Measurements from ENCODE around the gene RAD9A. TPM values are rescaled to one million over a fixed set of nuclear protein-coding genes. Genes with fewer than 3 reads are reported as not detected.

Gene RAD9A
- total RNA-seq, 2 donors from 2014 or later, result 6.2 to 6.5 TPM

DNA sequence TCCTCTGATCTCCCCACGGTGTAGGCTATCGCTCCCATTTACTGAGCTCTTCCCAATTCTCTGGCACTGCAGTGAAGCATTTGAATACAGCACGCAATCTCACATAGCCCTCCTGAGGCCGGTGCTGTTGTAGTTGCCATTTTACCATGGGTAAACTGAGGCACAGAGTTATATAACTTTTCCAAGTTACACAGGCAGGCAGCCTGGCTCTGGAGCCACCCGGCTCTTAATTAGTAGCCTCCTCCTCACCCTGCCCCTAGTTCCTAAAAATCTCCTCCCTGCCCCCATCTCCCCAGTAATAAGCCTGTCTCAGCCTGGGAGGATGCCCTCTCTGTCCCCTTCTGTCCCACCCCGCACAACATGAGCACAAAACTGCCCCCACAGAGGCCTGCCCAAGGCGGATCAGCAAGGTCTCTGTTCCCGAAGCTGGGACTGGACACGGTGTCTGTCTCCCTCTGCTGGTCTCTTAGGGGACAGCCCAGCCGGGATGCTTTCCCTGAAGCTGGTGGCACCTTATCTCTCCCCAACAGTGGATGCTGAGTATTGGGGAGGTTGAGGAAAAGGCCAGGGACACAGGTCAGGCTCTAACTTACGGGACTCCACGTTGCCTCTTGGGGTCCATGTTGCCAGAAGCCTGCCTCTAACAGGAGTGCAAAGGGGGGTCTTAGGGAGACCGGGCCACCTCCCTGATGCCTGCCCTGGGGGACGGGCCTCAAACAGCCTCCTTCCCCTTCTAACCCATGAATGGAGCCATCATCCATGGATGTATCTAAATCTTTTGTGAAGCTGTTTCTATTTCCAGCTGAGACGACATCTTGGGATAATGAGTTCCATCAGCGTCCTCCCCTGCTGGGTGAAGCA lies 9.3 kb upstream of the RAD9A start:
- peak; percentile 86 for DNase-seq (ENCODE audit: low spot score)
- no peaks in the 10 kb centered on the region for H3K9me3 ChIP-seq
- H3K27me3 ChIP-seq, result no peaks in the 10 kb centered on the region
- H3K4me1 ChIP-seq, result peaks cover 0 to 4% of the 10 kb centered on the region in 2 donors
- no peak overlapping the region for H3K27ac ChIP-seq
- H3K36me3 ChIP-seq, result no peaks in the 10 kb centered on the region
- no peak overlapping the region for H3K4me3 ChIP-seq
- TF ChIP-seq, protein P1, sequence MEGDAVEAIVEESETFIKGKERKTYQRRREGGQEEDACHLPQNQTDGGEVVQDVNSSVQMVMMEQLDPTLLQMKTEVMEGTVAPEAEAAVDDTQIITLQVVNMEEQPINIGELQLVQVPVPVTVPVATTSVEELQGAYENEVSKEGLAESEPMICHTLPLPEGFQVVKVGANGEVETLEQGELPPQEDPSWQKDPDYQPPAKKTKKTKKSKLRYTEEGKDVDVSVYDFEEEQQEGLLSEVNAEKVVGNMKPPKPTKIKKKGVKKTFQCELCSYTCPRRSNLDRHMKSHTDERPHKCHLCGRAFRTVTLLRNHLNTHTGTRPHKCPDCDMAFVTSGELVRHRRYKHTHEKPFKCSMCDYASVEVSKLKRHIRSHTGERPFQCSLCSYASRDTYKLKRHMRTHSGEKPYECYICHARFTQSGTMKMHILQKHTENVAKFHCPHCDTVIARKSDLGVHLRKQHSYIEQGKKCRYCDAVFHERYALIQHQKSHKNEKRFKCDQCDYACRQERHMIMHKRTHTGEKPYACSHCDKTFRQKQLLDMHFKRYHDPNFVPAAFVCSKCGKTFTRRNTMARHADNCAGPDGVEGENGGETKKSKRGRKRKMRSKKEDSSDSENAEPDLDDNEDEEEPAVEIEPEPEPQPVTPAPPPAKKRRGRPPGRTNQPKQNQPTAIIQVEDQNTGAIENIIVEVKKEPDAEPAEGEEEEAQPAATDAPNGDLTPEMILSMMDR (IDR thresholded peaks at IDR 0.05), result peak; percentile 96 to 98

DNA sequence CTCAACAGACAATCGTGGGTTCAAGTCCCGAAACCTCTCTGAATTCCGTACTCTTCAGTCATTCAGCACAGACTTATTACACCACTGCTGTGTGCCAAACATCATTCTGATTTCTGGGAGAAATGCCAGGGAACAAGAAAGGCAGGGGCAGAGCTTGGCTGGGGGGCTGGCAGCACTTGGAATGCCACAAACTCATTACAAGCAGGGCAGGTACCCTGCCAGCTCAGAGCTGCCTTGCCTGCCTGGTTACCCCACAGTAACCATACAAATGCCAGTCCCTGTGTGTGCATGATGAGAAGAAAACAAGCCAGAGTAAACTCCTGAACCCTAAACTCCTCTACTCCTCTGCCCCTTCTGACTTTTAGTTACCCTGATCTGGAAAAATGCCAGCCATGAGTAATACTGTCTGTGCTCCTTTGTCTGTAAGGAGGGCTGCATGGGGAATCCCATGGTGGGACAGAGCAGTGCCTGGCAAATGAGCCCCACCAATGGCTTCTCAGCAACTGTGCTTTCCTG lies 6.9 kb upstream of the RAD9A start:
- H3K4me1 ChIP-seq, result peaks cover 0 to 4% of the 10 kb centered on the region in 2 donors
- DNase-seq (ENCODE audit: low spot score), result no peak
- H3K27me3 ChIP-seq, result no peaks in the 10 kb centered on the region
- TF ChIP-seq, protein P1 (IDR thresholded peaks at IDR 0.05), result no peak
- H3K36me3 ChIP-seq, result no peaks in the 10 kb centered on the region
- no peak overlapping the region for H3K4me3 ChIP-seq
- no peak overlapping the region for H3K27ac ChIP-seq
- no peaks in the 10 kb centered on the region for H3K9me3 ChIP-seq

DNA sequence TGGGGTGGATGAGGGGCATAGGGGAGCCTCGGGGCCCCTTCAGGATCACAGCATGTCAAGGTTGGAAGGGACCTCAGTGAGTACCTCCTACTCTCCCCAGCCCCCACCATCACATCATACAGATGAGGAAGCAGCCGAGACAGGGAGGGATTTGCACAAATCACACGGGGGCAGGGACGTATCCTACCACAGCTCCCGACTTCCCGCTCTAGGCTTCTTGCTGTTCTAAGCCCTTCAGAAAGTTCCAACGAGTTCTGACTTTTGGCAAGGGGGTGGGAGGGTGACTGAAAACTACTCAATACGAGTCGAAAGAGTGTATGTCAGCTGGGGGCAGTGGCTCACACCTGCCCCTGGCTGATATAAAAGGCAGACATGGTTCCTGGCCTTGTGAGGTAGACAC lies 4.7 kb upstream of the RAD9A start:
- TF ChIP-seq, protein P1 (IDR thresholded peaks at IDR 0.05), result no peak

DNA sequence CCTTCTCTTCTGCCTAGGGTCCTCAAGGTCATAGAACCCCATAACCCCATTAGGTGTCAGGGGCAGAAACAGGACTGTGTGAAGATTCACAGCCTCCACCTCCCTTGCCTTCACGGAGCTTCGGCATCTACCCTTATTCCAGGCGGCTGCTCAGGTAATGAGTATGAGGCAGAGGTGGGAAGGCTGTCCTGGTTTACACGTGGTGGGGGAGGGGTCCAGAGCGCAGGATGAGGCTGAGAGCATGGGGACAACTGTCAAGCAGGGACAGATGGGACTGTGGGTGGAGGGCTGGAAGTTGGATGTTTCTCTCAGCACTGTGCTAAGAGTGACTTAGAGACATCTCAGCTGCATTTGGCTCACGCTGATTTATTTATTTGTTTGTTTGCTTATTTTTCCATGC lies 4.3 kb upstream of the RAD9A start:
- no peak overlapping the region for H3K4me3 ChIP-seq
- peaks cover 0 to 23% of the 10 kb centered on the region in 2 donors for H3K4me1 ChIP-seq
- no peak for DNase-seq (ENCODE audit: low spot score)
- H3K36me3 ChIP-seq, result no peaks in the 10 kb centered on the region
- H3K27me3 ChIP-seq, result no peaks in the 10 kb centered on the region
- TF ChIP-seq, protein P1 (IDR thresholded peaks at IDR 0.05), result no peak
- no peaks in the 10 kb centered on the region for H3K9me3 ChIP-seq
- no peak overlapping the region for H3K27ac ChIP-seq

More for the DNA sequence above, 4.7 kb upstream of the RAD9A start:
- Histone ChIP-seq H3K4me1 (peaks cover 0 to 22% of the 10 kb centered on the region in 2 donors), H3K27ac (no peak overlapping the region), H3K9me3 (no peaks in the 10 kb centered on the region), H3K27me3 (no peaks in the 10 kb centered on the region), H3K36me3 (no peaks in the 10 kb centered on the region), H3K4me3 (no peak overlapping the region)
- DNase-seq (ENCODE audit: low spot score), result no peak

DNA sequence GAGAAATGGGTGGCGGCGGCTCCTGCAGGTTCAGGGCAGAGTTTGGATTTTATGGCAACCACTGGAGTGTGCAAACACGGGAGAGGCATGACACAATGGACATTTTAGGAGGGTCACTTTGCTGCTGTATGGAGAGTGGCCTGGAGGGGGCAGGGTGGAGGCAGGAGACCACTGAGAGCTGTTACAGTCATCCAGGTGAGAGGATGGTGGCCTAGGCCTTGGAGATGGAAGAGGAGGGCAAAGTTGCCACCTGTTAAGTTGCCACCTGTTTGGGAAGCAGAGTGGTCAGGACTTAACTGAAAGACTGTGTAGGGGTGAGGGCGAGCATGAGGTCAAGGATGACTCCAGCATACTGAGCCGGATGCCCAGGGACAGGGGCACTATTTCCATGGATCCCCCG lies 2.3 kb upstream of the RAD9A start:
- DNase-seq (ENCODE audit: low spot score), result no peak
- TF ChIP-seq, protein P1 (IDR thresholded peaks at IDR 0.05), result peak; percentile 35 to 65
- peaks cover 0 to 26% of the 10 kb centered on the region in 2 donors for H3K4me1 ChIP-seq
- no peaks in the 10 kb centered on the region for H3K9me3 ChIP-seq
- H3K36me3 ChIP-seq, result no peaks in the 10 kb centered on the region
- no peaks in the 10 kb centered on the region for H3K27me3 ChIP-seq
- no peak overlapping the region for H3K27ac ChIP-seq
- no peak overlapping the region for H3K4me3 ChIP-seq

Data from right atrium auricular region (tissue), 2 donors.